HL-60 (cell line): ENCODE measurements around the gene REC114.

ENCODE experiments used
- DNase-seq, 2 experiments: peaks; one replicate each; pipeline ENCODE4 v3.0.0-alpha.2; 2010 to 2020; ENCODE audit warnings: low read depth in 1 of 2, low spot score in 1 of 2
- H3K27ac ChIP-seq: fragments of 250-450 bp; sonication (Bioruptor Pico); replicated peaks from 2 replicates; pipeline ENCODE4 v1.5.1; 2020; ENCODE audit warnings: mild to moderate bottlenecking, moderate library complexity
- H3K27me3 ChIP-seq: fragments of 250-450 bp; sonication (Bioruptor Pico); 2 replicates; pipeline ENCODE4 v1.5.1; 2021; ENCODE audit warnings: mild to moderate bottlenecking, moderate library complexity; ENCODE audit not compliant: insufficient read depth, poor library complexity, severe bottlenecking
- H3K4me3 ChIP-seq: replicated peaks from 2 replicates; pipeline ENCODE4 v1.5.1; 2011; ENCODE audit warnings: mild to moderate bottlenecking, control low read depth, low read length; ENCODE audit not compliant: insufficient read depth
- CTCF ChIP-seq: IDR thresholded peaks from one replicate; pipeline ENCODE4 v1.5.1; 2011; ENCODE audit warnings: low read length, control low read depth, inconsistent platforms; ENCODE audit not compliant: insufficient read depth
- GABPA ChIP-seq: IDR thresholded peaks from 2 replicates; pipeline ENCODE4 v1.6.1; 2012; ENCODE audit warnings: low read depth
- POLR2AphosphoS5 ChIP-seq: IDR thresholded peaks from 2 replicates; pipeline ENCODE4 v1.6.1; 2012; ENCODE audit warnings: low read depth
- REST ChIP-seq: IDR thresholded peaks from 2 replicates; pipeline ENCODE4 v1.6.1; 2012; ENCODE audit warnings: low read depth; ENCODE audit not compliant: insufficient replicate concordance
- SPI1 ChIP-seq: IDR thresholded peaks from 2 replicates; pipeline ENCODE4 v1.6.1; 2012; ENCODE audit warnings: low read depth, mild to moderate bottlenecking, borderline replicate concordance
- long read RNA-seq: library from polyadenylated mRNA; unstranded; transcript quantifications from one replicate; pipeline ENCODE4 v2.0.0, GENCODE V29; 2020

Gene REC114
- long read RNA-seq, result 0 reads

GRCh38 chr15:73442968-73443367 is at the start of gene REC114:
Gene REC114, plus strand, starts transcription at chr15:73443164. Its CDS starts 22 bp downstream, at chr15:73443186.
- TF ChIP-seq REST, result no peak
- TF ChIP-seq POLR2AphosphoS5, result no peak
- TF ChIP-seq CTCF, result no peak
- TF ChIP-seq SPI1, result no peak
- no peak for TF ChIP-seq GABPA
- no peak for DNase-seq
- Histone ChIP-seq H3K4me3 (no peak within 1 kb of the TSS), H3K27me3 (peaks cover 15% of the 10 kb centered on the region), H3K27ac (no peak within 1 kb of the TSS)

GRCh38 chr15:73393336-73393735 is 49.6 kb upstream of the REC114 start:
- H3K4me3 ChIP-seq, result no peak overlapping the region
- no peak overlapping the region for H3K27ac ChIP-seq
- H3K27me3 ChIP-seq, result no peaks in the 10 kb centered on the region
- TF ChIP-seq POLR2AphosphoS5 (no peak), GABPA (no peak), REST (no peak), SPI1 (no peak), CTCF (no peak)
- DNase-seq, result no peak

- no peak for TF ChIP-seq CTCF
- no peak for TF ChIP-seq GABPA
- TF ChIP-seq SPI1, result no peak
- no peak for TF ChIP-seq POLR2AphosphoS5
- TF ChIP-seq REST, result no peak
- no peaks in the 10 kb centered on the region for H3K27me3 ChIP-seq
- no peak overlapping the region for H3K27ac ChIP-seq
- H3K4me3 ChIP-seq, result no peak overlapping the region
- no peak for DNase-seq
Measured at GRCh38 chr15:73394782-73395181, 48.2 kb upstream of the REC114 start.
